ENCODE results near the gene SH3RF2. TPM values are rescaled to one million over a fixed set of nuclear protein-coding genes. Genes with fewer than 3 reads are reported as not detected.

SH3RF2 gene
- total and polyA plus RNA-seq, 2 of the 13 experiments (the other 11 are each of a cell fraction or from before 2014, with no cell fraction given) = 2.6 to 3.7 TPM

DNA sequence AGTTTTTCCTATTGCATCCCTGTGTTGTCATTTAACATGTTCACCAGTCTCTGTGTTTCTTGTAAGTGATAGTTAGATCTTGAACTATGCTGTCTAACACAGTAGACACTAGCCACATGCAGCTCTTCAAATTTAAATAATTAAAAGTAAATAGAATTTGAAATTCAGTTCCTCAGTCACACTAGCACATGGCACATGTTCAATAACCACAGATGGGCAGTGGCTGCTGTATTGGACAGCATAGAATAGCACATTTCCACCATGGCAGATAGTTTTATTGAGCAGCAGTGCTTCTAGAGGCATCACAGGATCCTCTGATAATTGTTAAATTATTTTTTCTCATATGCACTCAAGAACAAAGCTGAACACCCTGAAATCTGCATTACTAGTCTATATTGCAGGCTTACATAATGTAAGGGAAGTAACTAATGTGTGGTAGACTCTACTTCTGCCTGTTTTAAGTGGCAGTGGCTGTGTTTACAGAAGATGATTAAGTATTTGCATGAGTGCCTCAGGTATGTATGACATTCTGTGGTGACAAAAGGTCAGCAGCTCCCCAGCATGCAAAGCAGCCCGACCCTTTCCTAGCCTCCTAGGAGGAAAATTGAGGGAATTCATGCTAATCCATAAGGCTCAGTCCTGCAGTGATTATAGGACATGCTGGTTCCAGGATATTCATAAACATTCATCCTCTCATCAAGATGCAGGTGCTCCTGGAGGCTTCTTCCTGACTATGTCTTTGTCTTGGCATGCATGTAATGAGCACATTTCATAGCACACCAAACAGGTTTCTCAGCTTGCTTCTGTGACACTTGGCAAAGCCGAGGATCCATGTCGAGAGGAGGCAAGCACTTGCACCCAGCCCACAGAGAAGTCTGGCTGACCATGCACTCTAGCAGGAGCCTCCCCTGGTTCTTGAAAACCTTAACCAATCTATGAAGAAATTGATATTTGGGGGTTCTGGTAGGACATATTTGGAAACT, 45.5 kb downstream of the SH3RF2 start (continued):
- TF ChIP-seq, protein P1, sequence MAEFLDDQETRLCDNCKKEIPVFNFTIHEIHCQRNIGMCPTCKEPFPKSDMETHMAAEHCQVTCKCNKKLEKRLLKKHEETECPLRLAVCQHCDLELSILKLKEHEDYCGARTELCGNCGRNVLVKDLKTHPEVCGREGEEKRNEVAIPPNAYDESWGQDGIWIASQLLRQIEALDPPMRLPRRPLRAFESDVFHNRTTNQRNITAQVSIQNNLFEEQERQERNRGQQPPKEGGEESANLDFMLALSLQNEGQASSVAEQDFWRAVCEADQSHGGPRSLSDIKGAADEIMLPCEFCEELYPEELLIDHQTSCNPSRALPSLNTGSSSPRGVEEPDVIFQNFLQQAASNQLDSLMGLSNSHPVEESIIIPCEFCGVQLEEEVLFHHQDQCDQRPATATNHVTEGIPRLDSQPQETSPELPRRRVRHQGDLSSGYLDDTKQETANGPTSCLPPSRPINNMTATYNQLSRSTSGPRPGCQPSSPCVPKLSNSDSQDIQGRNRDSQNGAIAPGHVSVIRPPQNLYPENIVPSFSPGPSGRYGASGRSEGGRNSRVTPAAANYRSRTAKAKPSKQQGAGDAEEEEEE (CRISPR knock-in tag; IDR thresholded peaks at IDR 0.05; ENCODE audit: borderline replicate concordance) = no peak
- TF ChIP-seq MBD4 (IDR thresholded peaks at IDR 0.05; ENCODE audit: borderline replicate concordance, low read length) (no peak), ZNF788 (CRISPR knock-in tag; IDR thresholded peaks at IDR 0.05; ENCODE audit: borderline replicate concordance) (no peak), MIER3 (CRISPR knock-in tag; IDR thresholded peaks at IDR 0.05; ENCODE audit: borderline replicate concordance) (peak; percentile 41; the same call in 1 of the 2 replicates), ZNF337 (CRISPR knock-in tag; IDR thresholded peaks at IDR 0.05; ENCODE audit: borderline replicate concordance, low read depth) (no peak), YEATS2 (CRISPR knock-in tag; IDR thresholded peaks at IDR 0.05; ENCODE audit: borderline replicate concordance) (0 out of 2 replicates have a peak, but pooled peaks have one; percentile 28), HDAC2 (CRISPR knock-in tag; IDR thresholded peaks at IDR 0.05) (peak; percentile 83), SP4 (CRISPR knock-in tag; IDR thresholded peaks at IDR 0.05) (no peak), CEBPG (CRISPR knock-in tag; IDR thresholded peaks at IDR 0.05) (peak; percentile 36; the same call in 1 of the 2 replicates), RAD51 (IDR thresholded peaks at IDR 0.05; ENCODE audit: borderline replicate concordance) (no peak), BRD4 (CRISPR knock-in tag; IDR thresholded peaks at IDR 0.05) (no peak), RNF2 (conservative IDR thresholded peaks at IDR 0.05; ENCODE audit: low read depth) (no peak), TCF7 (IDR thresholded peaks at IDR 0.05; ENCODE audit: low read depth) (peak; percentile 46; the same call in 1 of the 2 replicates), FOXA3 (CRISPR knock-in tag; IDR thresholded peaks at IDR 0.05) (peak; percentile 87), ETV6 (CRISPR knock-in tag; conservative IDR thresholded peaks at IDR 0.05) (no peak), NFKBIZ (CRISPR knock-in tag; IDR thresholded peaks at IDR 0.05) (peak; percentile 75; the same call in 1 of the 2 replicates), BCL6 (CRISPR knock-in tag; IDR thresholded peaks at IDR 0.05) (peak; percentile 59), ZNF335 (CRISPR knock-in tag; IDR thresholded peaks at IDR 0.05) (0 out of 2 replicates have a peak, but pooled peaks have one; percentile 44), FOXM1 (CRISPR knock-in tag; IDR thresholded peaks at IDR 0.05) (no peak), ZFP90 (CRISPR knock-in tag; IDR thresholded peaks at IDR 0.05; ENCODE audit: borderline replicate concordance) (no peak), FOSL2 (CRISPR knock-in tag; IDR thresholded peaks at IDR 0.05) (peak; percentile 85), DMAP1 (CRISPR knock-in tag; IDR thresholded peaks at IDR 0.05) (no peak), ZNF256 (CRISPR knock-in tag; conservative IDR thresholded peaks at IDR 0.05) (no peak), SOX5 (CRISPR knock-in tag; IDR thresholded peaks at IDR 0.05; ENCODE audit: borderline replicate concordance) (peak; percentile 61; the same call in 1 of the 2 replicates), HMG20A (CRISPR knock-in tag; IDR thresholded peaks at IDR 0.05; ENCODE audit: borderline replicate concordance) (peak; percentile 87)
- TF ChIP-seq, protein P2, sequence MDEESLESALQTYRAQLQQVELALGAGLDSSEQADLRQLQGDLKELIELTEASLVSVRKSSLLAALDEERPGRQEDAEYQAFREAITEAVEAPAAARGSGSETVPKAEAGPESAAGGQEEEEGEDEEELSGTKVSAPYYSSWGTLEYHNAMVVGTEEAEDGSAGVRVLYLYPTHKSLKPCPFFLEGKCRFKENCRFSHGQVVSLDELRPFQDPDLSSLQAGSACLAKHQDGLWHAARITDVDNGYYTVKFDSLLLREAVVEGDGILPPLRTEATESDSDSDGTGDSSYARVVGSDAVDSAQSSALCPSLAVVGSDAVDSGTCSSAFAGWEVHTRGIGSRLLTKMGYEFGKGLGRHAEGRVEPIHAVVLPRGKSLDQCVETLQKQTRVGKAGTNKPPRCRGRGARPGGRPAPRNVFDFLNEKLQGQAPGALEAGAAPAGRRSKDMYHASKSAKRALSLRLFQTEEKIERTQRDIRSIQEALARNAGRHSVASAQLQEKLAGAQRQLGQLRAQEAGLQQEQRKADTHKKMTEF (CRISPR knock-in tag; IDR thresholded peaks at IDR 0.05) = peak; percentile 44; the same call in 1 of the 2 replicates
- TF ChIP-seq, protein P3, sequence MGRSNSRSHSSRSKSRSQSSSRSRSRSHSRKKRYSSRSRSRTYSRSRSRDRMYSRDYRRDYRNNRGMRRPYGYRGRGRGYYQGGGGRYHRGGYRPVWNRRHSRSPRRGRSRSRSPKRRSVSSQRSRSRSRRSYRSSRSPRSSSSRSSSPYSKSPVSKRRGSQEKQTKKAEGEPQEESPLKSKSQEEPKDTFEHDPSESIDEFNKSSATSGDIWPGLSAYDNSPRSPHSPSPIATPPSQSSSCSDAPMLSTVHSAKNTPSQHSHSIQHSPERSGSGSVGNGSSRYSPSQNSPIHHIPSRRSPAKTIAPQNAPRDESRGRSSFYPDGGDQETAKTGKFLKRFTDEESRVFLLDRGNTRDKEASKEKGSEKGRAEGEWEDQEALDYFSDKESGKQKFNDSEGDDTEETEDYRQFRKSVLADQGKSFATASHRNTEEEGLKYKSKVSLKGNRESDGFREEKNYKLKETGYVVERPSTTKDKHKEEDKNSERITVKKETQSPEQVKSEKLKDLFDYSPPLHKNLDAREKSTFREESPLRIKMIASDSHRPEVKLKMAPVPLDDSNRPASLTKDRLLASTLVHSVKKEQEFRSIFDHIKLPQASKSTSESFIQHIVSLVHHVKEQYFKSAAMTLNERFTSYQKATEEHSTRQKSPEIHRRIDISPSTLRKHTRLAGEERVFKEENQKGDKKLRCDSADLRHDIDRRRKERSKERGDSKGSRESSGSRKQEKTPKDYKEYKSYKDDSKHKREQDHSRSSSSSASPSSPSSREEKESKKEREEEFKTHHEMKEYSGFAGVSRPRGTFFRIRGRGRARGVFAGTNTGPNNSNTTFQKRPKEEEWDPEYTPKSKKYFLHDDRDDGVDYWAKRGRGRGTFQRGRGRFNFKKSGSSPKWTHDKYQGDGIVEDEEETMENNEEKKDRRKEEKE (IDR thresholded peaks at IDR 0.05) = no peak
